HG02678 (cell line): ENCODE results near the gene CD99.
"Not testable (repeated sequence)": the region's sequence is repeated elsewhere in the genome, so short reads cannot be mapped to it uniquely, and the experiment has no call there.

Experiments used
- ATAC-seq: cut with Tn5 transposase; IDR thresholded peaks from one replicate; pipeline ENCODE4 v1.9.1; 2021; ENCODE audit warnings: mild to moderate bottlenecking, moderate library complexity; ENCODE audit not compliant: unreplicated experiment

The CD99 gene

DNA sequence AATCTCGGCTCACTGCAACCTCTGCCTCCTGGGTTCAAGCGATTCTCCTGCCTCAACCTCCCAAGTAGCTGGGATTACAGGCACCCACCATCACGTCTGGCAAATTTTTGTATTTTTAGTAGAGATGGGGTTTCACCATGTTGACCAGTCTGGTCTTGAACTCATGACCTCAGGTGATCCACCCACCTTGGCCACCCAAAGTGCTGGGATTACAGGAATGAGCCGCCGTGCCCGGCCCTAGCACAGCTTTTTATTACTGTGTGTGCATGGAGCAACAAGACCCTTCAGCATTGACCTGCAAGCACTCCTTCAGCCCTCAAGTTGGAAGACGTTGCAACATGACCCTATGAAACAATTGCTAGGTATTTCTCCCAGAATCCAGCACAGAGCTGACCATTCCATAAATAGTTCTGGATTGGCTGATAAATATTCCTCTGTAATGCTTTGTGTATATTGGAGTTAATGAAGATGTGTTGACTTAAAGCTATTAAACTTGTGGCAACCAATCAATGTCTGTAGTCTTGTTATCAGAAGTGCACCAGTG, 15.4 kb upstream of the CD99 start:
- ATAC-seq = not testable (repeated sequence)

DNA sequence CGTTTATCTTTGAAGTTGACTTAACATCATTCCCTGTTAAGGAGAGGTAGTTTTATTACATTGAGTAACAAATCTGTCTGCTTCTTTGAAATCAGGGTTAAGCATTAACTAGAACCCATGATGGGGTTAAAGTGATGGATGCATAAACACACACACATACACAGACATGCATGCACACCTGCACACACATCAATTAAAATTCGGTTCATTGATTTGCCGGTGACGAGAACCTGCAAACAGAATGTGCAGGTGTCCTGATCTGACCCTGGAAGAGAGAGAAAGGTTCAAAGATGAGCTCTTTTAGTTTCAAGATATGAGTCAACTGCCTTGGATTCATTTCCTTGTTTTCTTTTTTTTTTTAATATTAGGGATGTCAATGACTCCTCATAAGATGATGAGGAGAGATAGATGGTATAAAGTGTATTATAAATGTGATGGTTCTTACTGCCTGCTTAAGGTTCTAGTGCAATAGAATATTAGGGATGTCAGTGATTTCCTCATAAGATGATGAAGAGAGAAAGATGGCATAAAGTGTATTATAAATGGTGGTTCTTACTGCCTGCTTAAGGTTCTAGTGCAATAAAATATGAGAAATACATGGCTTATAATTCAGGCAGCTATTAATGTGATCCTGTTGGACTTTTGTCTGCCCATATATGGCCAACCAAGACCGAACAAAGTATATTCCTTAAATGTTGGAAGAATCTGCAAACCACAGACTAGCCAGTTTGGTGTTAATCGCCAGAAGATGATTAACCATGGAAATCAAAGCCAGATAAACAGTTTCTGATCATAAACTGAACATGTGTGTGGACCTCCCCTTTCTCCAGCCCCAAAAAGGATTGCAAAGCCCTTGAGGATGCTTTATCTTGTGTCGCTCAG, 14.1 kb upstream of the CD99 start:
- ATAC-seq = no peak

DNA sequence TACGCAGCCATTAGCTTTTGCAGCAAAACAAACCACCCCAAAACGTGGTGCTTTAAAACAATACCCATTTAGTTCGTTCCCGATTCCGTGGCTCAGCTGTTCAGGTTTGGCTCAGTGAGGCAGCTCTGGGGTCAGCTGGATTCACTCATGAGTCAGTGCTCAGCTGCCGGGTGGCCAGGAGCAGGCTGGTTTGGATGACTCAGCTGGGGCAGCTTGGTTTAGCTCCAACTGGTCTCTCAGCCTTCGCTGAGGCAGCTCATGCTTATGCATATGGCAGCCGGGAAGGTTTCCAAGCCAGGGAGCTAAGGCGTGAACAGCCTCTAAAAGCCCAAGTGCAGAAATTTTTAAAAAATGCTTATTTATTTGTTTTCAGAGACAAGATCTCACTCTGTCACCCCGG, 13.3 kb upstream of the CD99 start:
- ATAC-seq = no peak

DNA sequence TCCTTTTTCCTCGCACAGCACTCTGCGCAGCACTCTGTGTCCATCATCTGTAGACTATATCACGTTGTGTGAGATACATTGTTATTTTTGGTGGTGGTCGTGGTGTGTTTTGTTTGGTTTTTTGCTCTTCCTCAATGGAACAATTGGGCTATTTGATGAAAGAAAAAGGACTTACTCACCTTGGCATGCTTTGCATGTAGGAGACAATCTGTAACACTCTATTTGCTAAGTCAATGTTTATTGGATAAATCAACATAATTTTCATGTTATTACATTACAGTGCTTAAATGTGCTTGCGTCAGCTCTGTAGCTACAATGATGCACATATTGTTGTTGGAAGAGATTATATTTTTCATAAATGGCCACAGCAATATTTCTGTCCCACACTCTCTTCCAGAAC, 12.5 kb upstream of the CD99 start:
- ATAC-seq = no peak

DNA sequence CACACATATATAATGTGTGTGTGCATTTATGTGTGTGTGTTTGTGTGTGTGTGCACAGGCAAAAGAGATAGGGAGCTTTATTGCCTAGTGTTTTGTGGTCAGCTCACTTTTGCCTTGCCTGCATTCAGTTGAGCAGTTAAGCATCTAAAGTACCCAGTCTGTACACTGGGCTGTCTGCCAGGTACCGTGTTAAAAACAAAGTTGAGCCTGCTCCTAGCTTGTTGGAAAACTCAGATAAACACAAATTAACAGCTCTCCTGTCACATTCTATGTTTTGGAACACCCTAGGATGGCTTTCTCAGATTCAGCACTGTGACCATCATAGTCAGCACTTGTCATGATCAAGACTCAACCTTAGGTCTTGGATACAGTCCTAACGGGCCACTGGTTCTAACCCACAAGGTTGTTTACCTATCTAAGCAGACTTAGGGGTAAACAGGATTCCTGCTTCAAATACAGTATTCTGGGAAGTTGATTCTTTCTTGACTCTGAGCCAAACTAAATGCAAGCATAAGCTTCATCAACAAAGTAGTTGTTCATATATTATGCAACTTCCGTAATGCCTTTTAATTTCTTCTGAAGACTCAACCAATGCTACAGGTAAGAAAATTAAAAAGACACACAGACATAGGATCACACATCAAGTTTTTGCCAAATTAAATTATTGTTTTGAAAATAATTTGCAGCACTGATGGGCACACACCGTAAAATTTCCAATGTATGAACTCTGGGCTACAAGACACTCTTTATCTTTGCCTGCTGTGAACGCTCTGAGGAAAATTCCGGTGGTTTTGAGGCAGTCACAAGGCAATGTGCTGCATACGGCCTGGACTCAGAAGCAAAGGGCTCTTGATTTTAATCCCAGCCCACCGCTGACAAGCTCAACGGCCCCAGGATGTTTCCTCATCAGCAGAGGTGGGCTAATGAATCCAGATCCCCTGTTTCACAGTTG, 11.3 kb upstream of the CD99 start:
- no peak for ATAC-seq

DNA sequence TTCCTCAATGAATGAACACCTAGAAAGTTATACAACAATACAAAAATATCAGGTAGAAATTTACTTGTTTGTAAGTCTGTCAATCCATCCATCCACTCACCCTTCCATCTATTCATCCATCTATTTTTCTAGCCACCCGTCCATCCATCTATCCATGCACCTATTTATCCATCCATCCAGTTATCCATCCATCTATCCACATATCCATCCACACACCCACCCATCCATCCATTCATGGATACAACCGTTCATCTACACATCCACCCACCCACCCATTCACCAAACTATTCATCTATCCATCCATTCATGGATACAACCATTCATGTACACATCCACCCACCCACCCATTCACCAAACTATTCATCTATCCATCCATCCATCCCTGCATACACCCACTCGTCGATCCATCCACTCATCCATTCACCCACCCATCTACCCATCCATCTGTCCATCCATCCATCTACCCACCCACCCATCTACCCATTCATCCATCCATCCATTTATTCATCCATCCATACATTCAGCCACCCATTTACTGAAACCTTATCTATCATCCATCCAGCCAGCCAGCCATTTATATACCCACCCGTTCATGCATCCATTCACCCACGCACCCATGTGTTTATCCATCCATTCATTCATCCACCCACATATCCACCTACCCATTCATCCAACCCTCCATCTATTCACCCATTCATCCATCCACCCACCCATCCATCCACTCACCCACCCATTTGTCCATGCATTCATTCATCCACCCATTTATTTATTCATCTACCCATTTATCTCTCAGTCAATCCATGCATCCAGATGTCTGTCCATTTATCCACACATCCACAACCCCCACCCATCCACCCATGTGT, 10.4 kb upstream of the CD99 start:
- no peak for ATAC-seq

DNA sequence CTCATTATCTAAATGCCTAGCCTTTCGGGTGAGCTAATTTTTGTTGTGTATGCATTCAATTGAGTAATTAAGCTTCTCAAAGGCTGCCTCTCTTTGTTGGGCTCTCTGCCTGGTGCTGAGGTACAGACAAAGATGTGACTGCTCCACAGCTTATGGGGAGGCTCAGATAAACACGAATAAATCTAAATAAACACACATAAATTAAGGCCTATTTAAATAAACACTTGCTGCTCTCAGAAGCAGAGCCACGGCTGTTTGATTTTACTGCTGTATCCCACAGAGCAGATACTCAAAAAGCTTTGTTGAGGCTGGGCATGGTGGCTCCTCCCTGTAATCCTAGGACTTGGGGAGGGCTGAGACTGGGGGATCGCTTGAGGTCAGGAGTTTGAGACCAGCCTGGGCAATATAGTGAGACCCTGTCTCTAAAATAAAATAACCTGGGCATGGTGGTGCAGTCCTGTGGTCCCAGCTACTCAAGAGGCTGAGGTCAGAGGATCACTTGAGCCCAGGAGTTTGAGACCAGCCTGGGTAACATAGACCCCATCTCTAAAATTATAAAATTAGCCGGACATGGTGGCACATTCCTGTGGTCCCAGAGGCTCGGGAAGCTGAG, 8.4 kb upstream of the CD99 start:
- no peak for ATAC-seq

DNA sequence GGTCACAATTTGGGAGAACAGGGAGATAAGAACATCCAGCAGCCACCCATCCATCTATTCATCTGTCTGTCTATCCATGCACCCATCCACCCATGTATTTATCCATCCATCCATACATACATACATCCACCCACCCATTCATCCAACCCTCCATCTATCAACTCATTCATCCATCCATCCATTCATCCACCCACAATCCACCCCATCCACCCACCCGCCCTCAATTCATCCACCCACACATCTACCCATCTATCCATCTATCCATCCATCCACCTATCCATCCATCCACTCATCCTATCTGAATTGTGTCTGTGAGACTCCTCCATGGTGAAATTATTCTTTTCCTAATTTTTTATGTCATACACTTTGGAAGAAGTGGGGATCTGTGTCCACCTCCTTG, 6.8 kb upstream of the CD99 start:
- ATAC-seq = no peak

DNA sequence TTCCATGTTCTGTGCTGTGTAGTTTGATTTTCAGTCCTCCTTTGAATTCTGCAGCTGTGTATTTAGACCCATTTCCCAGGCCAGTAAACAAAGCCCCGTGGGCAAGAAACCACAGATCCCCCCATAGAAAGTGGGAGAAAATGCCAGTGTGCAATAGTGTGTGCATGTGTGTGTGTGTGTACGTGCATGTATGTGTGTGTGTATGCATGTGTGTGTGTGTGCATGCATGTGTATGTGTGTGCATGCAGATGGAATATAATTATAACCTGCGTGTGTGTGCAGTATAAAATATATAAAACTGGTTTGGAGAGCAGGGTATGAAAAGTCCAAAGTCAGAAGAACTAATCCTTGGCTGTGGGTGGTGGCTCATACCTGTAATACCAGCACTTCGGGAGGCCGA, 5.2 kb upstream of the CD99 start:
- no peak for ATAC-seq

DNA sequence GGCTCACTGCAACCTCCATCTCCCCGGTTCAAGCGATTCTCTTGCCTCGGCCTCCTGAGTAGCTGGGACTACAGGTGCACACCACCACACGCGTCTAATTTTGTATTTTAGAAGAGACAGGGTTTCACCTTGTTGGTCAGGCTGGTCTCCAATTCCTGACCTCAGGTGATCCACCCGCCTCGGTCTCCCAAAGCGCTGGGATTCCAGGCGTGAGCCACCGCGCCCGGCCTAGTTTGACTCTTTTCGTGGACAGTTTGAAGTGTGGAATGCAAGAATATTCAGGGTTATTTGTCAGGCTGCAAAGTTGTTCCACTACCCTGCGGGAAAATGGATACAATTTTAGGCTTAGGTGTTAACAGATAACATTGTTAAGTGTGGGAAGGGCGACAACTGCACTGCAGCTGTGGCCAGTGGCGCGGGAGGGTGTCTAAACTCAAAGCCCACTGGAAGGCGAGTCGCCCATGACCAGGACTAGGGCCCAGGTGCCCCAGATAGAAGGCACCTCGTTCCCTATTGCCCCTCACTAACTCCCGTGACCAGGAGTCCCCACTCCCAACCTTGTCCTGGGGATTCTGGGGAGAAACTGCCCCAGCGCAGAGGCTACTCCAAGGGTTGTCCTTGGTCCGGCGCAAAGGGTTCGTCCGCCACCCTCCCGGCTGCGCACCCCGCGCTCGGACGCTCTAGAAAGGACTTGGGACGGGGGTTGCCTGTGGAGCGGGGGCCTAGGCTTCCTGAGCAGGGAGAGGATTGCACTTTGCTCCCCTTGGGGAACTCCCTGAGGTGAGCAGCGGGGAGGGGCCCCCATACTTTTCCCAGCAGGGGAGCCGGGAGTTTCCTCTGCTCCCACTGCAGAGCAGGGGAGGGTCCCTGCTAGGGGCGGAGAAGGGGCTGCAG, 1.1 kb upstream of the CD99 start:
- no peak for ATAC-seq

DNA sequence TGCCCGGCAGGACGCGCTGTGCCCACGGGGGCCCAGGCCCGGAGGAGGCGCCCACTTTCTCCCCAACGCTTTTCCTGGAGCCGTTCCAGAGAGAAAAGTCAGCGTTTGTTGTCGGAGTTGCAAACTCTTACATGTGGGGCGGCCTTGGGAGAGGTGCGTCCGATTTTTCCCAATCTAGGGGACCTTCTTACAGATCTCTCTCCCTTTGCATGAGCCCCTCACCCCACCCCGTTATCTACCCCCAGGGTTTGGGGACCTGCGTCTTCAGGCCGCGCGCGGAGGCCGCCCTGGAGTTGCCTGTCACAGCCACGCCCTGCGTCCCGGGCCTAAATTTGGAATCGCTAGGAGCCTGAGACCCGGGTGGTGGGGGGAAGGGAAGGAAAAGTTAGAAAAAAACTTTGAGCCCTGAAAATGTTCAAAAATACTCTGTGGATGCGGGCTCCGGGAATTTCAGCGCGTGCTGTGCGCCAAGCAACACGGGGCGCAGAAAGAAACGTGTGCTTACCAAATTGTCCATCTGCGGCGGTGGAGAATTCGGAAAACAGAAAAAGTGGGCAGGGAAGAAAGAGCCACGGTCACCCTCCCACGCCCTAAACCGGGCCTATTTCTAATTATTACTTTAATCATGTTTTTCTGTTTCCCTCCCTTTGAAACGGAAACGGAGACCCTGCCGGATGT, 587 bp downstream of the CD99 start:
- peak; percentile 4 for ATAC-seq

DNA sequence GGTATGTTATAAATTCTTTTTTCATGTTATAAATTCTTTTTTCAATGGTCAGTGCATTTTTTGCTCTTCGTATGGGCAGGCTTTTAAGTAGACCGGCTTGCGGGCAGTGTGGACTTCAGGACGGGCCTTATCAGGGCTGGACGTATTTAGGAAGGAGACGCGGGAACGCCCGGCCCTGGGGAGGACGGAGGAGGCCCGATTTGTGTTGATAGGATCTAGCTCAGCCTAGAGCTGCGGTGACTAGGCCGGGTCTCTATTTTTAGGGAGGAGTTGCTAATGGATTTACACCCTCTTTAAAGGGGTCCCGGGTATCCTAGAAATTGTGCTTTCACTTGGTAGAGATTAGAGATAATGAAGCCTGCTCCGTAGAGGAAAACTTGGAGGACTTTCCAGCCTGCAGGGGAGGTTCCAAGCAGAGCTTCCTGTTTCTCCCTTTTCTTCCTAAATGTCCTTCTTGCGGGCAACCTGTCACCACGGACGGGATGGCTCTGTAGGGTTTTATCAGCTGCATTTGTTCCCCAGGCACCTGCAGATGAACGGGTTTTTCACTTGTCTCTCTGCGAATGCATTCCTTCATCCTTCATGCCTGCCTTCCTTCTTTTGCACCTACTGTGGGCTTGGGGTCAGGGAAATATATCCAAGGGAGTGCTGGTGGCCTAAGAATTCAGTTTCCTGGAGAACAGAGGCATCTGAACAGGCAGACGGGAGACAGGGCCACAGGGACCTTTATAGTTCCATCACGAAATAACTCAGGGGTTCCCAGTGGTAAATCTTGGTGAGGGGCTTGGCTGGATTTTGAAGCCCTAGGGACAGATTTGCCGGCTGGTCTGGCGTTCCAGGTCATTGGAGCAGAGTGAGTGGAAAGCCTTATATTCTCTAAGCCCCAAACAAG, 1.4 kb downstream of the CD99 start:
- no peak for ATAC-seq

DNA sequence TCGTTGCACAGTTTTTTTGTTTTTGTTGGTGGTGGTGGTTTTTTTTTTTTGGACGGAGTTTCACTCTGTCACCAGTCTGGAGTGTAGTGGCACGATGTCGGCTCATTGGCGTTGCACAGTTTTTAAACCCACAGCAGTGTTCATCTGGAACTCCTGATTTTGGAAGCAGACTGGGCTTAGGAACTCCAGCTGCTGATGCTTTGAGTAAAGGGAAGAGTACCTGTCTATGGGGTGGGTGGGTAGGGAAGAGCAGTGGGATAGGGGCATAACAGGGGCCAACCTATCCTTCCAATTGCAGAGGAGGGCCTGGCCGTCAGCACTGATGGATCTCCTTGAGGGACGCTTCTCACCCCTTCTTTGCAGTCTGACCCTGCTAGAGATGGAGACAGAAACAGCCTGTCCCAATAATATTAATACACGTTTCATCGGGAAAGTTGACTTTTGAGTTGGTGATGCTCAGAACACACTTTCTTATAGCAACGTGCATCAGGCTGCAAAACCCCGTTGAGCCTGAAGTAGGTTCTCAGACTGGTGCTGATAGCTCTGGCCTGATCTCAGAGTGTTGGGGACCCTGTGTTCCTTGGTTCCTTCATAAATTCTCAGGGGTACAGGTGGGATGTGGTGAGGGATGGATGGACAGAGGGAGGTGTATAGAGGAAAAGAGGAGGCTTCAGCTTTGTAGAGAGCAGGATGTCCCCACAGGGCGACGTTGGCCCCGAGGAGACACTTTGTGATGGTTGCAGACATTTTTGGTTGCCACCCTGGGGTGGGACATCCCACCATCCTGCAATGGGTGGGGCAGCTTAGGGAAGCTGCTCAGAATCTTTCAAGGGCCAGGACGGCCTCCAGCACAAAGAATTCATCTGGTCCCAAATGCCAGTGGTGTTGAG, 2.3 kb downstream of the CD99 start:
- no peak for ATAC-seq

DNA sequence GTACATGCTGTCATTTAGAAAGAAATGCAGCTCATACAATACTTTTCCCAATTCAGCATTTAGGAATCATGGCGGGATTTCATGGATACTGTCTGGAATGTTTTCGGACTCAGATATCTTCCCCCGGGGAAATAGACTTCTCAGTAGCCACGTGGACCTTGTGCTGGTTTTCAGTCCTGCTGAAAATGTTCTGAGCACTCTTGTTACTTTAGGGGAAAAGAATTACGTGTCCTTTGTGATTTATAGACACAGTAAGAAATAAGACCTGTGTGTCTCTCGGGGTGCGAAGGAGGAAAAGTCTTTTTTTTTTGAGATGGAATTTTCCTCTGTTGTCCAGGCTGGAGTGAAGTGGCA, 3.8 kb downstream of the CD99 start:
- no peak for ATAC-seq

DNA sequence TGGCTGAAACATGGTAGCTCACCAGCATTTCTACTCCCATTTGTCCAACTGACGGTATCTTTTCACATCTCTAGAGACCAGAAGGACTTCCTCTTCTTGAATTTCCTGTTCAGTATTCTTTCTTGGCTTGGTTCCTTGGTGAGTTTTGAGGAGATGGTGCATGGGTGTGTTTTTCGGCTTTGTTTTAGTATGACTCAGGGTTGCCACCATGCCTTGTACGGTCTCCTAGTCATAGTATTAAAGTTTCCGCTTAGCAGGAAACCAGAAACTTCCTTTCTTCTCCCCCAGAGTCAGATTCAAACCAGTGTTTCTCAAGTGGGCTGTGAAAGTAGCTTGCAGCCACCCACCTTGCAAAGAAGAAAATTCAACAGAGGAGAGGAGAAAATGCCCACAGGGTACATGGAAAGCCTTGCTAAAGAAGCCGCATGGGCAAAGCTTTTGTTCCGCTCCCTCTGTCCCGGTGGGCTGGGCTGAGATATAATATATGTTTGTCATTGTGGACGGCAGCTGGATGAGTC, 5.7 kb downstream of the CD99 start:
- peak; percentile 81 for ATAC-seq

DNA sequence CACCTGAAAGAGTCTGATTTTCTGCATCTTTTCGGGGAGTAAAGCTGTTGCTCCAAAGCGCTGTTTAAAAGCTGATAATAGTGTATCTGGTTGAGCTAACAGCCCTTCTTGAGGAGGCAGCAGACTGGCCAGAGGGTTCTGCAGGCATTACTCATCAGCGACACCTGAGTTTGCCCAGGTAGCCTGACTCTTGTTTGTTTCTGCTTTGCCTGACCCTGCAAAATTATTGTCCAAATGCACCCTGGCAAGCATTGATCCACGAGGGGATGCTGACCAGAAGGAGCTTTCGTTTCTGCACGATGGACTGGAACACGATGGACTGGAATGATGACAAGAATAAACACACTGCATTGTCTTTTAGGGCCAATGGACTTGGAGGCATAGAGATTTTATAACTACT, 6.2 kb downstream of the CD99 start:
- ATAC-seq = peak; percentile 5
